Ovary (tissue), 10 donors: ENCODE results near the gene SYNGAP1. TPM values are rescaled to one million over a fixed set of nuclear protein-coding genes. Genes with fewer than 3 reads are reported as not detected.
"Not testable (repeated sequence)": the region's sequence is repeated elsewhere in the genome, so short reads cannot be mapped to it uniquely, and the experiment has no call there.

Experiments
- DNase-seq, 5 donors: peaks; one replicate each; pipeline ENCODE4 v3.0.0-alpha.2; 2019 to 2020
- H3K27ac ChIP-seq, 2 donors: fragments of 200-600 bp; one replicate each; pipeline versions ENCODE4 v1.5.1 to v1.8.0; 2019 to 2022
- H3K27me3 ChIP-seq: fragments of 200-600 bp; one replicate; pipeline ENCODE4 v1.8.0; 2022
- H3K36me3 ChIP-seq: fragments of 200-600 bp; sonication (generic); one replicate; pipeline ENCODE4 v1.5.1; 2019
- H3K4me1 ChIP-seq: one replicate; pipeline ENCODE4 v1.8.1; 2013; ENCODE audit warnings: mild to moderate bottlenecking, moderate library complexity; ENCODE audit not compliant: insufficient read depth
- H3K4me3 ChIP-seq: fragments of 200-600 bp; sonication (generic); one replicate; pipeline ENCODE4 v1.5.1; 2017
- H3K9me3 ChIP-seq, 2 donors: fragments of 200-600 bp in 1 of 2; sonication (generic) in 1 of 2; one replicate each; pipeline versions ENCODE4 v1.5.1 to v1.8.1; 2013 to 2019; ENCODE audit warnings: mild to moderate bottlenecking in 1 of 2, moderate library complexity in 1 of 2
- CTCF ChIP-seq, 3 donors: fragments of 450-650 bp in 2 of 3; fragments of 200-600 bp in 1 of 3; IDR thresholded peaks; one replicate each; pipeline versions ENCODE4 v1.5.1 to v1.8.0; 2016 to 2022; ENCODE audit warnings: antibody characterized with exemption in 3 of 3, mild to moderate bottlenecking in 1 of 3
- EP300 ChIP-seq: sonication (generic); formaldehyde crosslinking; IDR thresholded peaks from one replicate; pipeline ENCODE4 v1.6.1; 2017; ENCODE audit warnings: antibody characterized with exemption
- POLR2A ChIP-seq: fragments of 450-650 bp; IDR thresholded peaks from one replicate; pipeline ENCODE4 v1.6.1; 2017; ENCODE audit warnings: antibody characterized with exemption, mild to moderate bottlenecking, moderate library complexity
- WGBS, 3 donors: extraction: QIAGEN DNeasy Blood & Tissue Kit in 1 of 3; methylation state at CpG; one replicate each; pipeline versions ENCODE4 v1.1.5 to v1.1.7; 2013 to 2017; 5-methylcytosine and 5-hydroxymethylcytosine counted together
- intact Hi-C, 4 donors: fragments of 100-400 bp; cut with DNase I; formaldehyde crosslinking; loops; one replicate each; pipeline versions ENCODE4 v1.11.0 to v1.15.1; 2022 to 2023
- long read RNA-seq, 3 donors: library from polyadenylated mRNA in 2 of 3; unstranded in 2 of 3; transcript quantifications; one replicate each; pipeline ENCODE4 v2.0.0 and lab custom pipeline, GENCODE V29; 2021 to 2026
- polyA plus RNA-seq, 2 donors: library from polyadenylated mRNA; stranded (reverse); fragments of 200-250 nt in 1 of 2; fragments of 350-450 nt in 1 of 2; fragmentation: Illumina TruSeq in 1 of 2; extraction: RNeasy Lipid Tissue Mini Kit (QIAGEN cat#74804) in 1 of 2; gene quantifications; one replicate each; pipeline ENCODE4 v1.2.3, GENCODE V29; 2013 to 2014
- total RNA-seq, 7 donors: library from RNA; depleted of rRNA in 2 of 7; stranded (reverse); fragments of >200 nt in 2 of 7; fragmentation: NEBNext Ultra II Directional in 3 of 7; extraction: Animal tissue kit (Norgen Biotek cat#: 25700) in 3 of 7; gene quantifications; one replicate each; pipeline versions ENCODE4 v1.1.0 to v1.2.4, GENCODE V29; 2016 to 2023
- donor health status: DM: no; HTN: no; CAD: no; lungs with moderate emphysema.
- donor health status: DM: no; HTN: no; CAD: no.
- donor health status: Bipolar disorder and iron deficiency.
- donor health status: DM: yes; HTN: yes; CAD: no.
- donor health status: DM: no; HTN: no; CAD: no.
- donor health status: DM: yes; HTN: yes; CAD: no.

The SYNGAP1 gene
- 10 to 100 TPM; 17.5 to 60.0 (median 43.1) TPM for total RNA-seq
- 10 to 100 TPM; 14.6 to 29.8 TPM for polyA plus RNA-seq
- long read RNA-seq, donor 1, partial matches to known transcripts = 4 of 11 reads
- long read RNA-seq, donor 1, other reads (novel, unspliced or antisense) = 7 of 11 reads
- long read RNA-seq, donor 2, partial matches to known transcripts = 0 of 1 reads
- long read RNA-seq, donor 2, other reads (novel, unspliced or antisense) = 0 of 1 reads
- long read RNA-seq, donor 3, partial matches to known transcripts = 0 of 5 reads
- long read RNA-seq, donor 3, other reads (novel, unspliced or antisense) = 5 of 5 reads

GRCh38 chr6:33419580-33420490 is at the start of gene SYNGAP1:
TSS of gene SYNGAP1 (plus strand) at chr6:33420065. CDS start at chr6:33420265, 200 bp downstream.
- peak within 1 kb of the TSS; percentile 46 for H3K4me3 ChIP-seq
- peaks cover 13% of the 10 kb centered on the region for H3K4me1 ChIP-seq
- 3% methylated on average over 21 to 22 of the region's 22 CpGs for WGBS, 3 donors
- no peaks in the 10 kb centered on the region for H3K36me3 ChIP-seq
- no peaks in the 10 kb centered on the region for H3K9me3 ChIP-seq
- H3K27ac ChIP-seq = peak within 1 kb of the TSS; percentile 91 to 92
- DNase-seq = peak; percentile 79 to 88 (median 86)
- intact Hi-C loops = loop anchor here in 3 of 4 donors (5.0 to 10.0 kb wide), 4 partner anchors 105 to 145 kb away; partner anchors contain the start of genes TAPBP (in 2 of the 3), ZBTB22 (in 2 of the 3), B3GALT4 (in 1 of the 3) and RGL2 (in 1 of the 3)
- TF ChIP-seq CTCF (IDR thresholded peaks at IDR 0.05) (no peak), POLR2A (peak; percentile 38)
- no peaks in the 10 kb centered on the region for H3K27me3 ChIP-seq

- DNase-seq, H3K4me1 ChIP-seq, intact Hi-C loops, H3K4me3 ChIP-seq, H3K36me3 ChIP-seq, H3K27ac ChIP-seq, H3K27me3 ChIP-seq, H3K9me3 ChIP-seq: not testable (repeated sequence)
- WGBS, 3 donors = 91 to 93% (median 92%) methylated on average over 8 of the region's 8 CpGs
These were observed 48.0 kb upstream of the SYNGAP1 start for GRCh38 chr6:33371901-33372300.

- no peak overlapping the region for H3K4me3 ChIP-seq
- no peak for DNase-seq
- WGBS, 3 donors = 37 to 40% (median 40%) methylated on average over 5 of the region's 5 CpGs
- no peaks in the 10 kb centered on the region for H3K36me3 ChIP-seq
- H3K4me1 ChIP-seq = peaks cover 4% of the 10 kb centered on the region
- intact Hi-C loops = no loop called here
- TF ChIP-seq POLR2A (no peak), EP300 (no peak), CTCF (IDR thresholded peaks at IDR 0.05) (no peak)
- H3K27ac ChIP-seq = no peak overlapping the region
- no peaks in the 10 kb centered on the region for H3K9me3 ChIP-seq
- no peaks in the 10 kb centered on the region for H3K27me3 ChIP-seq
These were observed 47.2 kb upstream of the SYNGAP1 start for GRCh38 chr6:33372526-33373123.

GRCh38 chr6:33373960-33374910 is 45.6 kb upstream of the SYNGAP1 start:
- intact Hi-C loops = no loop called here
- H3K27ac ChIP-seq = no peak overlapping the region
- H3K4me1 ChIP-seq = peaks cover 4% of the 10 kb centered on the region
- H3K36me3 ChIP-seq = no peaks in the 10 kb centered on the region
- H3K4me3 ChIP-seq = no peak overlapping the region
- no peak for TF ChIP-seq EP300
- no peak for TF ChIP-seq POLR2A
- TF ChIP-seq CTCF (IDR thresholded peaks at IDR 0.05) = no peak
- WGBS, 3 donors = 49 to 51% (median 50%) methylated on average over 8 of the region's 8 CpGs
- H3K9me3 ChIP-seq = no peaks in the 10 kb centered on the region
- no peak for DNase-seq
- no peaks in the 10 kb centered on the region for H3K27me3 ChIP-seq
